Activated CD8-positive, alpha-beta T cell treated with anti-CD3 and anti-CD28 coated beads for 36 hours (primary cell): ENCODE data around the gene UCP2. TPM values are rescaled to one million over a fixed set of nuclear protein-coding genes. Genes with fewer than 3 reads are reported as not detected.
"Not testable (repeated sequence)": the region's sequence is repeated elsewhere in the genome, so short reads cannot be mapped to it uniquely, and the experiment has no call there.

Experiments used
- ATAC-seq: fragments of 200-7000 bp; cut with Tn5 transposase; one replicate; pipeline ENCODE4 v1.10.0; 2021; ENCODE audit warnings: mild to moderate bottlenecking, moderate library complexity
- CTCF ChIA-PET: fragments of 350-600 bp; sonication (Branson Sonifier 250); formaldehyde crosslinking; loops from one replicate; lab custom pipeline; 2021; ENCODE audit warnings: antibody characterized with exemption; lab: Charles Lee
- POLR2A ChIA-PET: fragments of 350-600 bp; sonication (Branson Sonifier 250); formaldehyde crosslinking; loops from one replicate; lab custom pipeline; 2021; ENCODE audit warnings: antibody characterized with exemption; lab: Charles Lee
- DNase-seq: peaks from one replicate; pipeline ENCODE4 v3.0.0-alpha.2; 2020
- H3K27ac Mint-ChIP-seq: one replicate; pipeline ENCODE4 v1.8.0; 2021; ENCODE audit warnings: mild to moderate bottlenecking, mixed read lengths
- H3K27me3 Mint-ChIP-seq: one replicate; pipeline ENCODE4 v1.8.0; 2021; ENCODE audit warnings: mixed read lengths
- H3K36me3 Mint-ChIP-seq: one replicate; pipeline ENCODE4 v1.8.0; 2021; ENCODE audit warnings: low read depth, mixed read lengths
- H3K4me1 Mint-ChIP-seq: one replicate; pipeline ENCODE4 v1.8.0; 2021; ENCODE audit warnings: low read depth, mixed read lengths
- H3K4me3 Mint-ChIP-seq: one replicate; pipeline ENCODE4 v1.8.0; 2021; ENCODE audit warnings: mild to moderate bottlenecking, moderate library complexity, mixed read lengths
- H3K9me3 Mint-ChIP-seq: one replicate; pipeline ENCODE4 v1.8.0; 2021; ENCODE audit warnings: mixed read lengths
- intact Hi-C: fragments of 100-400 bp; cut with micrococcal nuclease; formaldehyde crosslinking; loops from one replicate; pipeline ENCODE4 v1.10.0; 2022
- total RNA-seq, 2 experiments: library from RNA; stranded (reverse); gene quantifications; one replicate each; pipeline ENCODE4 v1.2.3, GENCODE V29; 2021
- TF ChIP-seq, protein P1 (sequence below): fragments of 200-600 bp; IDR thresholded peaks from one replicate; pipeline ENCODE4 v1.8.0; 2022; ENCODE audit warnings: antibody characterized with exemption, mild to moderate bottlenecking

The UCP2 gene
- total RNA-seq, 2 experiments from 2014 or later, result 244 to 252 TPM

DNA sequence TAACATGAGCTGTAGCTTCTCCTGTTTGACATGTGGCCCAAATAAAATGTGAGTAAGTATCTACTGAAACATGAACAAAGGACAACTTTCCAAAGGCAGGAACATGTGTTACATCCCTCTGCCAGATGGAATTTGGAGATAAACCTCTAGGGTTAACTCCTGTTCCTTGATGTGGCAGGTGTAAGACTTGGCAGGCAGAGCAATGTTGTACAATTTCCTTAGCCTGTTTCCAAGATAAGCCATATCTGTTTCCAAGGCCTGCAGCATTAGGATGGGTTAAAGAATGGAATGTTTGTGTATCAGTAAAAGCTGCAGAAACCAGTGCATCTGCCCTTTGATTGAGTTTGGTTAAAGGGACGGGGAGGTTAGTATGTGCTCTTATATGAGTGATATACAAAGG, 40.6 kb downstream of the UCP2 start:
- CTCF ChIA-PET, result interaction anchor here (1.4 kb wide), 1 partner anchor 10 kb away, joined by 3 read pairs; no protein-coding TSS in a partner anchor
- H3K27me3 Mint-ChIP-seq, result no peaks in the 10 kb centered on the region
- ATAC-seq (no peak), DNase-seq (no peak)
- H3K9me3 Mint-ChIP-seq, result peaks cover 6% of the 10 kb centered on the region
- no peak overlapping the region for H3K4me3 Mint-ChIP-seq
- H3K27ac Mint-ChIP-seq, result no peak overlapping the region
- peaks cover 12% of the 10 kb centered on the region for H3K36me3 Mint-ChIP-seq
- TF ChIP-seq, protein P1, sequence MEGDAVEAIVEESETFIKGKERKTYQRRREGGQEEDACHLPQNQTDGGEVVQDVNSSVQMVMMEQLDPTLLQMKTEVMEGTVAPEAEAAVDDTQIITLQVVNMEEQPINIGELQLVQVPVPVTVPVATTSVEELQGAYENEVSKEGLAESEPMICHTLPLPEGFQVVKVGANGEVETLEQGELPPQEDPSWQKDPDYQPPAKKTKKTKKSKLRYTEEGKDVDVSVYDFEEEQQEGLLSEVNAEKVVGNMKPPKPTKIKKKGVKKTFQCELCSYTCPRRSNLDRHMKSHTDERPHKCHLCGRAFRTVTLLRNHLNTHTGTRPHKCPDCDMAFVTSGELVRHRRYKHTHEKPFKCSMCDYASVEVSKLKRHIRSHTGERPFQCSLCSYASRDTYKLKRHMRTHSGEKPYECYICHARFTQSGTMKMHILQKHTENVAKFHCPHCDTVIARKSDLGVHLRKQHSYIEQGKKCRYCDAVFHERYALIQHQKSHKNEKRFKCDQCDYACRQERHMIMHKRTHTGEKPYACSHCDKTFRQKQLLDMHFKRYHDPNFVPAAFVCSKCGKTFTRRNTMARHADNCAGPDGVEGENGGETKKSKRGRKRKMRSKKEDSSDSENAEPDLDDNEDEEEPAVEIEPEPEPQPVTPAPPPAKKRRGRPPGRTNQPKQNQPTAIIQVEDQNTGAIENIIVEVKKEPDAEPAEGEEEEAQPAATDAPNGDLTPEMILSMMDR, result no peak
- H3K4me1 Mint-ChIP-seq, result peaks cover 3% of the 10 kb centered on the region
- intact Hi-C loops, result no loop called here
- POLR2A ChIA-PET, result no interaction called here

DNA sequence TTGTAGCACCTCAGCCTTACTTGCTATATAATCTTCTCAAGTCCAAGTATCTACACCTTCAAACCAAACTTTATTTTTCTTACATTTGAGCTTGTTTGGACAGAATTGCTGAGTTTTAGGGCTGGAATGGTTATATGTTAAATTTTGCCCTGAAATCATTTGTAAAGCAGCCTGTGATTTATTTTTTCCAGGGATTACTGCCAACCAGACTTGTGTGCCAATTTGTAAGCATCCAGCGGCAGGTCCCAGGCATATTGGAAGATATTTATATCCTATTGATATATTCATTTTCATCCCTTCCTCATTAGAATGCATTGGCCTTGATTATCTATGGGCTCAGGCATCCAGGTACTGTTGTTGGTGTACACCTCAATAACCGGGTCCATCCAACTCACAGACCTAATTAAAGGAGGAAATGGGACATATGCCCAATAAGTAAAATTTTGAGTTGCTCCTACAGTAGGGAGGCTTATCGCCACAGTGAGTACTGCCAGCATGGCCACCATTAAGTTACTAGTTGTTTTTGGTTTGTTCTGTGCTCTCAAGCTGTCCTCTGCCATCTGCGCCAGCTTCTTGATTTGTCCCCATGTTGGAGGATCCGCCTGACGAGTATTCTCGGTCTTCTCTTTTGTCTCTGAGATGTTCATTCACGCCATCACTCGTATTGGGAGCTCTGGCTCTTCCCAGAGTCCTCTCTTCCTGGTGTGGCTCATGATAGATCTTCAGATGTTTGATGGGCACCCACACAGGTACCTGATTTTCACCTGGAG, 41.7 kb downstream of the UCP2 start:
- Mint-ChIP-seq H3K9me3 (peaks cover 6% of the 10 kb centered on the region), H3K4me3 (no peak overlapping the region), H3K4me1 (peaks cover 3% of the 10 kb centered on the region), H3K27ac (no peak overlapping the region), H3K36me3 (peaks cover 14% of the 10 kb centered on the region), H3K27me3 (no peaks in the 10 kb centered on the region)
- ChIA-PET CTCF (interaction anchor here (1.1 to 1.4 kb wide), 2 partner anchors 9 kb away, joined by 3 read pairs; no protein-coding TSS in a partner anchor), POLR2A (no interaction called here)
- ATAC-seq, result no peak
- intact Hi-C loops, result no loop called here
- TF ChIP-seq, protein P1, result no peak
- DNase-seq, result no peak

DNA sequence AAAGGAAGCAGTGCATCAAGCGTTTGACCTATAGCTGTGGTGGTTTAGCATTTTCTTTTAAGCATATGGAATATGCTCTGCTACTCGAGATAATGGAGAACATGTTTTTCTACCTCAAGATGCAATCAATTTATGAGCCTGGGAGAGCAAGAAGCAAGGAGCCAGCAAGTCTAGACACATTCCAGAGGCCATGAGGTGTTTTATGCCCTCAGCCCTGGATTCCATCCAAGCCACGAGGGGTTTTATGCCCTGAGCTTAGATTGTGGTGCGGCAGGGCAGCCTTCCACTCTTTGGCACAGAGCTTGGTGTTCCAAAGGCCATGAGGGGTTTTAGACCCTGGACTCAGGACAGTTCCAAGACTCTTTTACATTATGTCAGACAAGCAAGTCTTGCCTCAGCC, 43.5 kb downstream of the UCP2 start:
- DNase-seq (no peak), ATAC-seq (no peak)
- Mint-ChIP-seq H3K27ac (no peak overlapping the region), H3K4me1 (peaks cover 3% of the 10 kb centered on the region), H3K27me3 (no peaks in the 10 kb centered on the region), H3K4me3 (no peak overlapping the region), H3K9me3 (peaks cover 6% of the 10 kb centered on the region), H3K36me3 (peaks cover 21% of the 10 kb centered on the region)
- TF ChIP-seq, protein P1, result no peak
- intact Hi-C loops, result no loop called here
- POLR2A ChIA-PET, result no interaction called here
- CTCF ChIA-PET, result no interaction called here

DNA sequence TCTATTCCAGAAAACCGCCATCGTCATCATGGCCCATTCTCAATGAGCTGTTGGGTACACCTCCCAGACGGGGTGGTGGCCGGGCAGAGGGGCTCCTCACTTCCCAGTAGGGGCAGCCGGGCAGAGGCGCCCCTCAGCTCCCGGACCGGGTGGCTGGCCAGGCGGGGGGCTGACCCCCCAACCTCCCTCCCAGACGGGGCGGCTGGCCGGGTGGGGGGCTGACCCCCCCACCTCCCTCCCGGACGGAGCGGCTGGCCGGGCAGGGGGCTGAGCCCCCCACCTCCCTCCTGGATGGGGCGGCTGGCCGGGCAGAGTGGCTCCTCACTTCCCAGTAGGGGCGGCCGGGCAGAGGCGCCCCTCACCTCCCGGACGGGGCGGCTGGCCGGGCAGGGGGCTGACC, 46.6 kb downstream of the UCP2 start:
- POLR2A ChIA-PET, H3K27me3 Mint-ChIP-seq, DNase-seq, intact Hi-C loops, ATAC-seq, CTCF ChIA-PET, H3K4me1 Mint-ChIP-seq, H3K9me3 Mint-ChIP-seq, H3K4me3 Mint-ChIP-seq, H3K27ac Mint-ChIP-seq: not testable (repeated sequence)
- peaks cover 18% of the 10 kb centered on the region for H3K36me3 Mint-ChIP-seq

DNA sequence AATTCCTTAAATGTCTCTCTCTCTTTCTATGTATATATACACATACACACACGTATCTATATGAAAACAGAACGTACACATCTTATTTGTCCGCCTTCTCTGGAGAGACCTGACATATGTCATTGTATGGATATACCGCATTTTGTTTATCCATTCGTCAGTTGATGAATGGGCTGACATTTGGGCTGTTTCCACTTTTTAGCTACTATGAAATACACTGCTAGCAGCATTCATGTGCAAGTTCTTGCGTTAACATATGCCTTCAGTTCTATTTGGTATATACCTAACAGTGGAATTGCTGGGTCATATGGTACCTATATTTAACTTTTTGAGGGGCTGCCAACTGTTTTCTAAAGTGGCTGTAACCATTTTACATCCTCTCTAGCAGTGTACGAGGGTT, 49.9 kb downstream of the UCP2 start:
- intact Hi-C loops, result no loop called here

More for the DNA sequence above, 49.9 kb downstream of the UCP2 start:
- no peaks in the 10 kb centered on the region for H3K27me3 Mint-ChIP-seq
- ATAC-seq (no peak), DNase-seq (no peak)
- H3K4me1 Mint-ChIP-seq, result no peaks in the 10 kb centered on the region
- no peak overlapping the region for H3K4me3 Mint-ChIP-seq
- ChIA-PET POLR2A (no interaction called here), CTCF (interaction anchor here (0.9 kb wide), 1 partner anchor 8 kb away, joined by 3 read pairs; no protein-coding TSS in a partner anchor)
- H3K36me3 Mint-ChIP-seq, result peaks cover 17% of the 10 kb centered on the region
- no peaks in the 10 kb centered on the region for H3K9me3 Mint-ChIP-seq
- no peak overlapping the region for H3K27ac Mint-ChIP-seq
- TF ChIP-seq, protein P1, result no peak
